Measurements from ENCODE around the gene TENM3. TPM values are rescaled to one million over a fixed set of nuclear protein-coding genes. Genes with fewer than 3 reads are reported as not detected.

The TENM3 gene
- total and polyA plus RNA-seq, 2 donors (not counting 3 experiments of a cell fraction or from before 2014, with no cell fraction given), result 3.2 to 6.2 TPM

GRCh38 chr4:182223708-182224107 lies 19.5 kb upstream of the TENM3 start:
- Histone ChIP-seq H3K36me3 (ENCODE audit: control insufficient read depth in 2 of 2, extremely low read depth in 1 of 2, insufficient read depth in 2 of 2, low read length in 2 of 2) (no peaks in the 10 kb centered on the region), H3K9me1 (replicated peaks; ENCODE audit: control insufficient read depth, extremely low read depth, insufficient read depth, low read length) (no peaks in the 10 kb centered on the region), H4K20me1 (replicated peaks; ENCODE audit: control insufficient read depth, extremely low read depth, insufficient read depth, low read length) (no peaks in the 10 kb centered on the region), H3K9ac (replicated peaks; ENCODE audit: extremely low read depth, insufficient read depth, low read length) (no peak overlapping the region), H3K4me3 (replicated peaks in 1 of 3; ENCODE audit: insufficient read depth in 1 of 3, low read depth in 1 of 3, low read length in 3 of 3) (no peak overlapping the region), H2AFZ (ENCODE audit: low read depth, low read length) (no peak overlapping the region), H3K4me2 (ENCODE audit: insufficient read depth, low read length) (no peak overlapping the region), H3K4me1 (ENCODE audit: control insufficient read depth, extremely low read depth, insufficient read depth, low read length) (no peaks in the 10 kb centered on the region), H3K79me2 (ENCODE audit: control insufficient read depth, insufficient read depth, low read length) (no peaks in the 10 kb centered on the region), H3K27ac (ENCODE audit: insufficient read depth, low read depth, low read length) (no peak overlapping the region), H3K9me3 (replicated peaks; ENCODE audit: control insufficient read depth, insufficient read depth, low read length) (peaks cover 2% of the 10 kb centered on the region), H3K27me3 (ENCODE audit: control insufficient read depth in 2 of 2, insufficient read depth in 2 of 2, low read length in 2 of 2) (no peaks in the 10 kb centered on the region)
- no peak for TF ChIP-seq EZH2 (IDR thresholded peaks at IDR 0.05; ENCODE audit: borderline replicate concordance, low read depth, low read length, severe bottlenecking)
- TF ChIP-seq, protein P1, sequence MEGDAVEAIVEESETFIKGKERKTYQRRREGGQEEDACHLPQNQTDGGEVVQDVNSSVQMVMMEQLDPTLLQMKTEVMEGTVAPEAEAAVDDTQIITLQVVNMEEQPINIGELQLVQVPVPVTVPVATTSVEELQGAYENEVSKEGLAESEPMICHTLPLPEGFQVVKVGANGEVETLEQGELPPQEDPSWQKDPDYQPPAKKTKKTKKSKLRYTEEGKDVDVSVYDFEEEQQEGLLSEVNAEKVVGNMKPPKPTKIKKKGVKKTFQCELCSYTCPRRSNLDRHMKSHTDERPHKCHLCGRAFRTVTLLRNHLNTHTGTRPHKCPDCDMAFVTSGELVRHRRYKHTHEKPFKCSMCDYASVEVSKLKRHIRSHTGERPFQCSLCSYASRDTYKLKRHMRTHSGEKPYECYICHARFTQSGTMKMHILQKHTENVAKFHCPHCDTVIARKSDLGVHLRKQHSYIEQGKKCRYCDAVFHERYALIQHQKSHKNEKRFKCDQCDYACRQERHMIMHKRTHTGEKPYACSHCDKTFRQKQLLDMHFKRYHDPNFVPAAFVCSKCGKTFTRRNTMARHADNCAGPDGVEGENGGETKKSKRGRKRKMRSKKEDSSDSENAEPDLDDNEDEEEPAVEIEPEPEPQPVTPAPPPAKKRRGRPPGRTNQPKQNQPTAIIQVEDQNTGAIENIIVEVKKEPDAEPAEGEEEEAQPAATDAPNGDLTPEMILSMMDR (IDR thresholded peaks at IDR 0.05; ENCODE audit: extremely low read depth in 1 of 2, insufficient read depth in 1 of 2, low read depth in 1 of 2, low read length in 2 of 2), result no peak
- TF ChIP-seq POLR2A (IDR thresholded peaks at IDR 0.05; ENCODE audit: low read depth, low read length), result no peak
- TF ChIP-seq MYC (IDR thresholded peaks at IDR 0.05; ENCODE audit: low read depth, low read length), result no peak
- TF ChIP-seq GATA2 (IDR thresholded peaks at IDR 0.05; ENCODE audit: insufficient read depth, insufficient read length, low read depth, low read length), result no peak
- ChIA-PET POLR2A (no interaction called here), CTCF (no interaction called here)
- BruUV-seq (replicated peaks), result no TSS peak
- DNase-seq (ENCODE audit: low read depth, low spot score), result no peak
- dilution Hi-C loops (cut with MboI; ENCODE audit: extremely low pct_ligation_motif_present, low sequenced_read_pairs), result no loop called here
- FAIRE-seq, result no peak
- intact Hi-C loops (cut with micrococcal nuclease), result no loop called here

- no peak for DNase-seq (ENCODE audit: low read depth, low spot score)
- FAIRE-seq, result no peak
- TF ChIP-seq EZH2 (IDR thresholded peaks at IDR 0.05; ENCODE audit: borderline replicate concordance, low read depth, low read length, severe bottlenecking) (no peak), POLR2A (IDR thresholded peaks at IDR 0.05; ENCODE audit: low read depth, low read length) (no peak), POLR2AphosphoS5 (IDR thresholded peaks at IDR 0.05; ENCODE audit: insufficient read depth, low read depth, low read length) (no peak), JUN (IDR thresholded peaks at IDR 0.05; ENCODE audit: borderline replicate concordance, insufficient read depth, insufficient read length, low read depth) (no peak), GATA2 (IDR thresholded peaks at IDR 0.05; ENCODE audit: insufficient read depth, insufficient read length, low read depth, low read length) (no peak), MAX (IDR thresholded peaks at IDR 0.05; ENCODE audit: insufficient read depth, insufficient read length) (no peak), FOS (IDR thresholded peaks at IDR 0.05; ENCODE audit: borderline replicate concordance, insufficient read depth, low read length) (no peak), MYC (IDR thresholded peaks at IDR 0.05; ENCODE audit: low read depth, low read length) (no peak)
- TF ChIP-seq, protein P1 (IDR thresholded peaks at IDR 0.05; ENCODE audit: extremely low read depth in 1 of 2, insufficient read depth in 1 of 2, low read depth in 1 of 2, low read length in 2 of 2), result no peak
- H3K79me2 ChIP-seq (ENCODE audit: control insufficient read depth, insufficient read depth, low read length), result no peaks in the 10 kb centered on the region
- no peak overlapping the region for H3K4me3 ChIP-seq (replicated peaks in 1 of 3; ENCODE audit: insufficient read depth in 1 of 3, low read depth in 1 of 3, low read length in 3 of 3)
- H4K20me1 ChIP-seq (replicated peaks; ENCODE audit: control insufficient read depth, extremely low read depth, insufficient read depth, low read length), result no peaks in the 10 kb centered on the region
- H3K9me1 ChIP-seq (replicated peaks; ENCODE audit: control insufficient read depth, extremely low read depth, insufficient read depth, low read length), result no peaks in the 10 kb centered on the region
- H3K9ac ChIP-seq (replicated peaks; ENCODE audit: extremely low read depth, insufficient read depth, low read length), result no peak overlapping the region
- H3K27ac ChIP-seq (ENCODE audit: insufficient read depth, low read depth, low read length), result no peak overlapping the region
- dilution Hi-C loops (cut with MboI; ENCODE audit: extremely low pct_ligation_motif_present, low sequenced_read_pairs), result no loop called here
- H3K9me3 ChIP-seq (replicated peaks; ENCODE audit: control insufficient read depth, insufficient read depth, low read length), result peaks cover 2% of the 10 kb centered on the region
- H3K4me1 ChIP-seq (ENCODE audit: control insufficient read depth, extremely low read depth, insufficient read depth, low read length), result no peaks in the 10 kb centered on the region
- no peaks in the 10 kb centered on the region for H3K27me3 ChIP-seq (ENCODE audit: control insufficient read depth in 2 of 2, insufficient read depth in 2 of 2, low read length in 2 of 2)
- H3K36me3 ChIP-seq (ENCODE audit: control insufficient read depth in 2 of 2, extremely low read depth in 1 of 2, insufficient read depth in 2 of 2, low read length in 2 of 2), result no peaks in the 10 kb centered on the region
- no TSS peak for BruUV-seq (replicated peaks)
- intact Hi-C loops (cut with micrococcal nuclease), result no loop called here
- no peak overlapping the region for H2AFZ ChIP-seq (ENCODE audit: low read depth, low read length)
- no peak overlapping the region for H3K4me2 ChIP-seq (ENCODE audit: insufficient read depth, low read length)
- ChIA-PET CTCF (no interaction called here), POLR2A (no interaction called here)
These were observed 18.9 kb upstream of the TENM3 start for GRCh38 chr4:182224192-182224850.
